ENCODE data around the gene HOXB6. TPM values are rescaled to one million over a fixed set of nuclear protein-coding genes. Genes with fewer than 3 reads are reported as not detected.

Gene HOXB6
- total RNA-seq, 4 donors from 2014 or later, result 9.2 to 22.7 (median 15.5) TPM

- TF ChIP-seq CTCF (IDR thresholded peaks at IDR 0.05), result no peak
- DNase-seq (ENCODE audit: low spot score), result no peak
- no peak for ATAC-seq (ENCODE audit: low FRiP score)
Measured at GRCh38 chr17:48546924-48547807, 57.6 kb downstream of the HOXB6 start.

GRCh38 chr17:48546137-48546923 lies 58.5 kb downstream of the HOXB6 start:
- DNase-seq (ENCODE audit: low spot score) (no peak), ATAC-seq (ENCODE audit: low FRiP score) (no peak)
- no peak for TF ChIP-seq CTCF (IDR thresholded peaks at IDR 0.05)

Small RNAs within 50 kb of the gene (small RNA-seq; reads per million reads assigned to genes)
- gene MIR196A1, result not detected

Other genes with a start within 250 kb of the HOXB6 start
- 1 to 10 TPM in 2 of 4 donors, under 1 TPM in 1, not detected in 1; 0.93 to 1.9 (median 1.1) TPM for gene SKAP1, start 174.8 kb downstream of the HOXB6 start, total RNA-seq
- gene HOXB1, start 74.0 kb downstream of the HOXB6 start, total RNA-seq, result not detected
- 10 to 100 TPM in 3 of 4 donors, 1 to 10 TPM in 1; 9.7 to 35.2 (median 16.3) TPM for gene HOXB2, start 59.9 kb downstream of the HOXB6 start, total RNA-seq
- gene HOXB4, start 26.6 kb downstream of the HOXB6 start, total RNA-seq, result 1 to 10 TPM; 1.6 to 8.7 (median 3.4) TPM
- gene HOXB3, start 14.7 kb downstream of the HOXB6 start, total RNA-seq, result 10 to 100 TPM in 2 of 4 donors, 1 to 10 TPM in 2; 4.8 to 30.3 (median 10.6) TPM
- gene HOXB5, start 11.2 kb downstream of the HOXB6 start, total RNA-seq, result 1 to 10 TPM in 2 of 4 donors, under 1 TPM in 2; 0.72 to 3.3 (median 1.4) TPM
- 10 to 100 TPM in 1 of 4 donors, 1 to 10 TPM in 3; 5.3 to 11.5 (median 8.4) TPM for gene HOXB7, start 6.0 kb upstream of the HOXB6 start, total RNA-seq
- gene HOXB8, start 10.3 kb upstream of the HOXB6 start, total RNA-seq, result 1 to 10 TPM; 4.3 to 6.2 (median 5.0) TPM
- under 1 TPM in 2 of 4 donors, not detected in 2; 0.09 to 0.48 TPM for gene HOXB9, start 21.4 kb upstream of the HOXB6 start, total RNA-seq
- gene PRAC1, start 117.5 kb upstream of the HOXB6 start, total RNA-seq, result not detected
- not detected for gene PRAC2, start 118.2 kb upstream of the HOXB6 start, total RNA-seq
- gene HOXB13, start 123.8 kb upstream of the HOXB6 start, total RNA-seq, result not detected
- 1 to 10 TPM in 1 of 4 donors, not detected in 3; 1.9 TPM for gene TTLL6, start 212.2 kb upstream of the HOXB6 start, total RNA-seq
- 100 to 1,000 TPM; 107 to 356 (median 135) TPM for gene CALCOCO2, start 226.0 kb upstream of the HOXB6 start, total RNA-seq

Measured in omental fat pad (tissue), 4 donors.